Cardiac fibroblast (primary cell): Measurements from ENCODE around the gene BTBD3.

Experiments
- DNase-seq, 2 donors: peaks; one replicate each; pipeline versions ENCODE4 v3.0.0 to v3.0.0-alpha.2; 2010; ENCODE audit warnings: low read depth in 2 of 2
- H3K4me3 ChIP-seq, 2 donors: replicated peaks in 1 of 2; 1 replicate in 1 of 2; 2 replicates in 1 of 2; pipeline ENCODE4 v1.5.1; 2011; ENCODE audit warnings: low read depth in 2 of 2, low read length in 2 of 2, mild to moderate bottlenecking in 2 of 2, moderate library complexity in 1 of 2
- TF ChIP-seq, protein P1 (sequence below): IDR thresholded peaks from one replicate; pipeline ENCODE4 v1.5.1; 2011; ENCODE audit warnings: low read depth, mild to moderate bottlenecking, low read length, inconsistent platforms

BTBD3 gene

DNA sequence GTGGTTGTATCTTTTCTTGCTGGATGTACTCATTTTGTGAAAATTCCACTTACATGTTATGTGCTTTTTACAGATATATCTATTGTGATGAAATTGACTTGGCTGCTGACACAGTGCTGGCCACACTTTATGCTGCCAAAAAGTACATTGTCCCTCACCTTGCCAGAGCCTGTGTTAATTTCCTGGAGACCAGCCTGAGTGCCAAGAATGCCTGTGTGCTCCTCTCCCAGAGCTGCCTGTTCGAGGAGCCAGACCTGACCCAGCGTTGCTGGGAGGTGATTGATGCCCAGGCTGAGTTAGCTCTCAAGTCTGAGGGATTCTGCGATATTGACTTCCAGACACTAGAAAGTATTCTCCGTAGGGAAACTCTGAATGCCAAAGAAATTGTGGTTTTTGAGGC lies 4.9 kb downstream of the BTBD3 start:
- H3K4me3 ChIP-seq = no peak overlapping the region
- peak in 1 of 2 donors; percentile 35 for DNase-seq
- TF ChIP-seq, protein P1, sequence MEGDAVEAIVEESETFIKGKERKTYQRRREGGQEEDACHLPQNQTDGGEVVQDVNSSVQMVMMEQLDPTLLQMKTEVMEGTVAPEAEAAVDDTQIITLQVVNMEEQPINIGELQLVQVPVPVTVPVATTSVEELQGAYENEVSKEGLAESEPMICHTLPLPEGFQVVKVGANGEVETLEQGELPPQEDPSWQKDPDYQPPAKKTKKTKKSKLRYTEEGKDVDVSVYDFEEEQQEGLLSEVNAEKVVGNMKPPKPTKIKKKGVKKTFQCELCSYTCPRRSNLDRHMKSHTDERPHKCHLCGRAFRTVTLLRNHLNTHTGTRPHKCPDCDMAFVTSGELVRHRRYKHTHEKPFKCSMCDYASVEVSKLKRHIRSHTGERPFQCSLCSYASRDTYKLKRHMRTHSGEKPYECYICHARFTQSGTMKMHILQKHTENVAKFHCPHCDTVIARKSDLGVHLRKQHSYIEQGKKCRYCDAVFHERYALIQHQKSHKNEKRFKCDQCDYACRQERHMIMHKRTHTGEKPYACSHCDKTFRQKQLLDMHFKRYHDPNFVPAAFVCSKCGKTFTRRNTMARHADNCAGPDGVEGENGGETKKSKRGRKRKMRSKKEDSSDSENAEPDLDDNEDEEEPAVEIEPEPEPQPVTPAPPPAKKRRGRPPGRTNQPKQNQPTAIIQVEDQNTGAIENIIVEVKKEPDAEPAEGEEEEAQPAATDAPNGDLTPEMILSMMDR = no peak

GRCh38 chr20:11924923-11925322 lies 7.2 kb downstream of the BTBD3 start:
- no peak for DNase-seq
- TF ChIP-seq, protein P1 = no peak
- no peak overlapping the region for H3K4me3 ChIP-seq

- DNase-seq = no peak
Measured at GRCh38 chr20:11926292-11926998, 8.8 kb downstream of the BTBD3 start.

GRCh38 chr20:11929947-11930346 lies 12.3 kb downstream of the BTBD3 start:
- H3K4me3 ChIP-seq = no peak overlapping the region

More at GRCh38 chr20:11926292-11926998, 8.8 kb downstream of the BTBD3 start:
- TF ChIP-seq, protein P1 = no peak
- H3K4me3 ChIP-seq = no peak overlapping the region

DNA sequence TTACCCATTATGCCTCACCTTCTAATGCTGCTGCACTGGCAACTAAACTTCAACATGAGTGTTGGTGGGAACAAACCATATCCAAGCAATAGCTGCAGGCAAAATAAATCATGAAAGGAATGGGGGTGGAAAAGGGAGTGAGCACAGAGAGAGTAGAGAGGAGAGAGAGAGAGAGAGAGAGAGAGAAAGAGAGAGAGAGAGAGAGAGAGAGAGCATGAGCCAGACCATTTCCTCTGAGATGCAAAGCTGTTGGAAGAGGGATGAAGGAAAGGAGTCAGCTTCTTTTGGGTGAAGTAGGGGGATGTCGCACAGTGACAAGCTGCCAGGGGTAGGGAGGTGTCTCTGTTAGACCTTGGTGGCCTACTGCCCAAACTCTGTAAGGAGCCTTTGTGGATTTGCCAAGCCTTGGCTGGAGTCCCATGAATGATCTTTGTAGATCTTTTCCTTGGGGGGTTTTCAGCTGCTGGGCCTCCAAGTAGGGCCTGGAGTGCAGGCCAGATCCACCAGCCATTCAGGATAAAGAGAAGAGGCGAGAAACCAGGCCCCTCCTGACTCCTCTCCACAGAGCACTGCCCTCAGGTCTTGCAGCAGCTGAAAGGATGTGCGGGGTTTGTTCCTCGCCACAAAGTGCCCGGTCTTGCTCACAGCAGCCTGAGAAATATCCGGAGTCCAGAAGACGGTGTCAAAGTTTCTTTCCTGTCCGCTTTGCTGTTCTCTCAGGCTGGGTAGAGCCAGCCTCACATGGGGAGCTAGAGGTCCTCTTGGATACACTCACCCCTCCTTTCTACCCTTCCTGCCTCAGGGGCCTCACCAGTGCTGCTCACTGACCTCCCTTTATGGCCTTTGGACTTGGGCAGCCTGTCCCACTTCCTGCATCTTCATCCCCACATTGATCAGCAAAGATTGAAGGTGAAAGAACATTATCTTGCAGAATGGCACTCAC lies 17.8 kb downstream of the BTBD3 start:
- no peak for DNase-seq
- H3K4me3 ChIP-seq = no peak overlapping the region
- TF ChIP-seq, protein P1 = no peak

More at GRCh38 chr20:11929947-11930346, 12.3 kb downstream of the BTBD3 start:
- TF ChIP-seq, protein P1 = no peak
- no peak for DNase-seq

DNA sequence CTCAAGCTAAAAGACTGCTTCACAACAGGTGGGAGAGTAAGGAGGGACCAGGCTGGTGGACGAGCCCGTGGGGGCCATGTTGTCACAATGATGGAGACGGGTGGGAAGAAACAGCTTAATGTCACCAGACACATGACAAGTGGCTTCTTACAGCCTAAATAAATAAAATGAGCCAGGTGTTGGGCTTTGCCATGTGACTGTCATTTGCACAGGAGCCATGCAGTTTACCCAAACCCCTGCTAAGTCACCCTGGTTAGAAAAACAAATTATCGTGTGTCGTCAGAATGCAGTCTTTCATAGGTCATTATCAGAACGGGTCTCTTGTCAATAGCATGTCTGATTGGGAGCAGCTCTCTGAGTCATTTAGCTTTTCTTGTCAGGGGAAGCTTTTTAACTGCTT lies 18.5 kb downstream of the BTBD3 start:
- no peak overlapping the region for H3K4me3 ChIP-seq
- no peak for DNase-seq
- TF ChIP-seq, protein P1 = no peak
